Hepatocyte (in vitro differentiated cells): Measurements from ENCODE around the gene MYNN. TPM values are rescaled to one million over a fixed set of nuclear protein-coding genes. Genes with fewer than 3 reads are reported as not detected.

Source experiments
- DNase-seq: peaks from one replicate; pipeline ENCODE4 v3.0.0-alpha.2; 2016; ENCODE audit warnings: low spot score
- H2AFZ ChIP-seq: fragments of 200-600 bp; sonication (generic); 2 replicates; pipeline ENCODE4 v1.6.0; 2016; ENCODE audit warnings: antibody characterized with exemption, mild to moderate bottlenecking
- H3K27ac ChIP-seq: fragments of 200-600 bp; sonication (generic); 2 replicates; pipeline ENCODE4 v1.5.1; 2016; ENCODE audit warnings: mild to moderate bottlenecking
- H3K27me3 ChIP-seq: fragments of 200-600 bp; sonication (generic); 2 replicates; pipeline ENCODE4 v1.6.1; 2016
- H3K36me3 ChIP-seq: fragments of 200-600 bp; sonication (generic); replicated peaks from 2 replicates; pipeline ENCODE4 v1.5.1; 2016; ENCODE audit warnings: low read depth; ENCODE audit not compliant: insufficient read depth
- H3K4me1 ChIP-seq: fragments of 200-600 bp; sonication (generic); 2 replicates; pipeline ENCODE4 v1.5.1; 2016; ENCODE audit warnings: mild to moderate bottlenecking, moderate library complexity; ENCODE audit not compliant: insufficient read depth
- H3K4me2 ChIP-seq: fragments of 200-600 bp; sonication (generic); 2 replicates; pipeline ENCODE4 v1.6.0; 2016
- H3K4me3 ChIP-seq: fragments of 200-600 bp; sonication (generic); 2 replicates; pipeline ENCODE4 v1.5.1; 2016; ENCODE audit warnings: mild to moderate bottlenecking
- H3K79me2 ChIP-seq: fragments of 200-600 bp; sonication (generic); 2 replicates; pipeline ENCODE4 v1.6.0; 2017; ENCODE audit warnings: mild to moderate bottlenecking
- H3K9me2 ChIP-seq: fragments of 200-600 bp; sonication (generic); replicated peaks from 2 replicates; pipeline ENCODE4 v1.6.0; 2017; ENCODE audit warnings: mild to moderate bottlenecking; ENCODE audit not compliant: insufficient read depth
- H3K9me3 ChIP-seq: fragments of 200-600 bp; sonication (generic); 2 replicates; pipeline ENCODE4 v1.5.1; 2016; ENCODE audit warnings: low read depth, mild to moderate bottlenecking
- H4K20me1 ChIP-seq: fragments of 200-600 bp; sonication (generic); 2 replicates; pipeline ENCODE4 v1.6.0; 2016; ENCODE audit warnings: mild to moderate bottlenecking; ENCODE audit not compliant: insufficient read depth, poor library complexity, severe bottlenecking
- EZH2 ChIP-seq: fragments of 200-600 bp; sonication (generic); IDR thresholded peaks from 2 replicates; pipeline ENCODE4 v1.6.1; 2016; ENCODE audit warnings: antibody characterized with exemption, mild to moderate bottlenecking, borderline replicate concordance
- EZH2phosphoT487 ChIP-seq: fragments of 200-600 bp; sonication (generic); IDR thresholded peaks from one replicate; pipeline ENCODE4 v1.6.1; 2018; ENCODE audit warnings: antibody characterized with exemption, mild to moderate bottlenecking, low read depth, moderate library complexity; ENCODE audit not compliant: unreplicated experiment, severe bottlenecking
- WGBS: methylation state at CpG from one replicate; pipeline ENCODE4 v1.1.6; 2016; ENCODE audit warnings: low lambda C conversion rate; ENCODE audit errors: missing lambda C conversion rate; 5-methylcytosine and 5-hydroxymethylcytosine counted together
- polyA plus RNA-seq: library from polyadenylated mRNA; unstranded; fragments of >200 nt; fragmentation: Nextera tagmentation; extraction: Ambion mirVana; gene quantifications from 2 replicates; pipeline ENCODE4 v1.2.1, GENCODE V29; 2016
- total RNA-seq: library from RNA; depleted of rRNA; stranded (reverse); fragments of >200 nt; gene quantifications from 2 replicates; pipeline ENCODE4 v1.2.3, GENCODE V29; 2014
- TF ChIP-seq, protein P1 (sequence below): fragments of 200-600 bp; sonication (generic); IDR thresholded peaks from 2 replicates; pipeline ENCODE4 v1.5.1; 2016; ENCODE audit warnings: antibody characterized with exemption, mild to moderate bottlenecking; ENCODE audit not compliant: poor library complexity

MYNN gene
- total and polyA plus RNA-seq, 2 experiments from 2014 or later, result 6.8 to 19.7 TPM

DNA sequence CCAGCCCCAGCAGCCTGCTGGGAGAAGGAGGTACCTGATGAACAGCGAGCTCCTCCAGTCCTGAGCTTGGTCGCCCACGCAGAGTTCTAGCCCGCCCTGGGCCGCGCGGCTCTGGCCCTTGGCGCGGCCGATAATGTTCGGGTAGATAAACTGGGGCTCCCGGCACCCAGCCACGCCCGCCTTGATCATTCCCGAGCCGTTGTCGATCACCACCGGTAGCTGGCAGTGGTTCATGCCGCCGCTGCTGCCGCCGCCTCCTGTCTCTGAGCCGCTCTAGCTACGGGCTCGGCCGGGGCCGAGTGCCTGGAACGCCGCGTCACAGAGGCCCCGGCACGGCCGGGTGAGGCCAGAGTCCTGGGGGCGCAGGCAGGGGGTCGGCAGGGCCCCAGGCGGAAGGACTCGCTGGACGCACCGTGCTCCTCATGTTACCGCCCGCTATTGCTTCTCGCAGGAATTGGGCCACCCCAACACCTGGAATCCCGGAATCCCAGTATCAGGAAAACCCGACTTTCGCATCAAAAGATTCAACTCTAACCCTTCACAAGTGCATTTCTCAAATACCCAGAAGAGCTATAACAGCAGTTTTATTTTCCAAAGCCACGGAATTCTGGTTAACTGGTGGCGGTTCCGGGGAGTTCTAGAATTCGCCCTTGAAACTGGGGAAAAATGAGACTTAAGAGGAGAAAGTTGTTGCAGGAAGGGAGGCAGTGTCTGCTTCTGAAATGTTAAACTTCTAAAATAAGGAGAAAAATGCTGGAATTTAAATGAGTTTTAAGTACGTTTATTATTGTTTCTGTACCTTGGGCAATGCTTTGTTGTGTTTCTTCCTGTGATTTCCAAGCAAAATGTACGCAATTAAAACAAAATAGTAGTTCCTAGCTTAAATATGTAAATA is 3.7 kb upstream of the MYNN start, which contains the start of gene ACTRT3:
Gene ACTRT3, minus strand, starts transcription at position 275 of the 895 bp plus-strand sequence. Its CDS starts 41 bp downstream, at position 234.
- H2AFZ ChIP-seq, result peak within 1 kb of the TSS; percentile 61

GRCh38 chr3:169771497-169772304 is 1.5 kb upstream of the MYNN start:
- Histone ChIP-seq H3K79me2 (peaks cover 28% of the 10 kb centered on the region), H3K36me3 (no peaks in the 10 kb centered on the region), H3K4me3 (peak overlapping the region; percentile 66), H3K9me2 (no peaks in the 10 kb centered on the region), H3K4me1 (peaks cover 11% of the 10 kb centered on the region), H3K4me2 (peak overlapping the region; percentile 74), H3K9me3 (no peaks in the 10 kb centered on the region), H3K27ac (peak overlapping the region; percentile 99), H3K27me3 (no peaks in the 10 kb centered on the region), H4K20me1 (peaks cover 5% of the 10 kb centered on the region), H2AFZ (peak overlapping the region; percentile 91)
- DNase-seq, result peak; percentile 87
- TF ChIP-seq EZH2, result no peak
- TF ChIP-seq, protein P1, sequence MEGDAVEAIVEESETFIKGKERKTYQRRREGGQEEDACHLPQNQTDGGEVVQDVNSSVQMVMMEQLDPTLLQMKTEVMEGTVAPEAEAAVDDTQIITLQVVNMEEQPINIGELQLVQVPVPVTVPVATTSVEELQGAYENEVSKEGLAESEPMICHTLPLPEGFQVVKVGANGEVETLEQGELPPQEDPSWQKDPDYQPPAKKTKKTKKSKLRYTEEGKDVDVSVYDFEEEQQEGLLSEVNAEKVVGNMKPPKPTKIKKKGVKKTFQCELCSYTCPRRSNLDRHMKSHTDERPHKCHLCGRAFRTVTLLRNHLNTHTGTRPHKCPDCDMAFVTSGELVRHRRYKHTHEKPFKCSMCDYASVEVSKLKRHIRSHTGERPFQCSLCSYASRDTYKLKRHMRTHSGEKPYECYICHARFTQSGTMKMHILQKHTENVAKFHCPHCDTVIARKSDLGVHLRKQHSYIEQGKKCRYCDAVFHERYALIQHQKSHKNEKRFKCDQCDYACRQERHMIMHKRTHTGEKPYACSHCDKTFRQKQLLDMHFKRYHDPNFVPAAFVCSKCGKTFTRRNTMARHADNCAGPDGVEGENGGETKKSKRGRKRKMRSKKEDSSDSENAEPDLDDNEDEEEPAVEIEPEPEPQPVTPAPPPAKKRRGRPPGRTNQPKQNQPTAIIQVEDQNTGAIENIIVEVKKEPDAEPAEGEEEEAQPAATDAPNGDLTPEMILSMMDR, result no peak
- TF ChIP-seq EZH2phosphoT487, result no peak
- WGBS, result under 1% methylated on average over 27 of the region's 27 CpGs

More for the DNA sequence above, 3.7 kb upstream of the MYNN start, which contains the start of gene ACTRT3:
- H3K27ac ChIP-seq, result peak within 1 kb of the TSS; percentile 85
- peaks cover 9% of the 10 kb centered on the region for H3K79me2 ChIP-seq
- H3K27me3 ChIP-seq, result no peaks in the 10 kb centered on the region
- H4K20me1 ChIP-seq, result no peaks in the 10 kb centered on the region
- DNase-seq, result peak; percentile 85
- WGBS, result 3% methylated on average over 42 of the region's 51 CpGs
- H3K9me3 ChIP-seq, result no peaks in the 10 kb centered on the region
- H3K4me3 ChIP-seq, result peak within 1 kb of the TSS; percentile 24
- peaks cover 1% of the 10 kb centered on the region for H3K4me1 ChIP-seq
- H3K36me3 ChIP-seq, result no peaks in the 10 kb centered on the region
- TF ChIP-seq EZH2 (no peak), EZH2phosphoT487 (no peak)
- TF ChIP-seq, protein P1, result peak; percentile 7
- H3K4me2 ChIP-seq, result peak within 1 kb of the TSS; percentile 73
- H3K9me2 ChIP-seq, result no peaks in the 10 kb centered on the region

GRCh38 chr3:169772305-169772896 is 795 bp upstream of the MYNN start:
- peaks cover 11% of the 10 kb centered on the region for H3K4me1 ChIP-seq
- peaks cover 5% of the 10 kb centered on the region for H4K20me1 ChIP-seq
- H3K27me3 ChIP-seq, result no peaks in the 10 kb centered on the region
- H2AFZ ChIP-seq, result peak overlapping the region; percentile 79
- TF ChIP-seq EZH2 (no peak), EZH2phosphoT487 (no peak)
- TF ChIP-seq, protein P1, result no peak
- peak overlapping the region; percentile 99 for H3K27ac ChIP-seq
- no peaks in the 10 kb centered on the region for H3K9me3 ChIP-seq
- DNase-seq, result peak; percentile 90
- under 1% methylated on average over 15 of the region's 15 CpGs for WGBS
- H3K4me3 ChIP-seq, result peak overlapping the region; percentile 66
- H3K36me3 ChIP-seq, result no peaks in the 10 kb centered on the region
- peaks cover 35% of the 10 kb centered on the region for H3K79me2 ChIP-seq
- no peaks in the 10 kb centered on the region for H3K9me2 ChIP-seq
- H3K4me2 ChIP-seq, result peak overlapping the region; percentile 74
